Peyer's patch (tissue), 4 donors: ENCODE data around the gene ARFGAP3.

Experiments used
- CTCF ChIP-seq, 6 experiments: fragments of 450-650 bp in 4 of 6; fragments of 200-600 bp in 2 of 6; sonication (generic) in 1 of 6; IDR thresholded peaks; one replicate each; pipeline ENCODE4 v1.5.1; 2017 to 2019; ENCODE audit warnings: antibody characterized with exemption in 6 of 6, mild to moderate bottlenecking in 3 of 6, moderate library complexity in 1 of 6
- POLR2A ChIP-seq, 2 donors: fragments of 450-650 bp; IDR thresholded peaks; one replicate each; pipeline ENCODE4 v1.5.1; 2017; ENCODE audit warnings: antibody characterized with exemption in 2 of 2, mild to moderate bottlenecking in 2 of 2, moderate library complexity in 2 of 2

GRCh38 chr22:42871146-42872050 lies 14.3 kb upstream of the ARFGAP3 start:
- TF ChIP-seq CTCF (IDR thresholded peaks at IDR 0.05) (no peak), POLR2A (IDR thresholded peaks at IDR 0.05) (no peak)
